NCI-H2171 (cell line): Measurements from ENCODE around the gene SEMA5A.

Experiments
- DNase-seq: peaks from one replicate; lab custom pipeline; 2025; lab: John Stamatoyannopoulos, UW

Gene SEMA5A

DNA sequence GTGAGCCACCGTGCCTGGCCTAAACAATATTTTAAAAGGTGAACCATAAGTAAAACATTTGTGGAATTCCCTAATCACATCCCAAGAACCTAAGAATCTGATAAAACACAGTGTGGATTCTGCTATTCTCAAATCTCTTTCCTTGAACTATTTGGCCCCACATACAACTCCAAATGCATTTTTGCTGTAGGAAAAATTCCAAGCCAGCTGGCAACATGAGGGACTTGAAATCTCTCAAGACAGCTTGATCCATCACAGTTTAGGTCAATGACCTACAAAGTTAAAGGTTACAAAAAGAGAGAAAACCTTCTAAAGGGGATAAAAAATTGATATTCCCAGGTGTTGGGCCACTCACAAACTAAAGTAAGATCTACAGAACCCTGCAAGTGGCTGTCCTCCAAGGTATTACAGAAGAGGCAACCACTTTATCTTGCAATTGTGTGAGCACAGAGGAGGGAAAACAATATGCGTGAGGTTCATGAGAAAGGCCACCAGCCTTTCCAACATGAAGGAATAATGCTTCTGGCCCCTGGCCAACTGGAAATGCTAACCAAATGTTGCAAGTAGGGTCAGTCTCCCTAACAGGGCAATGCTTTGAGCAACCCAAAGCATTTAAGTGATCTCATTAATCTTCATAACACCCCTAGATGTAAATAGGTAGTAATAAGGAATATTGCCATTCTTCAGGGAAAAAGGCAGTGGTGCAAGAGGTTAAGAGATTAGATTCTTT lies 221.4 kb downstream of the SEMA5A start:
- no peak for DNase-seq

DNA sequence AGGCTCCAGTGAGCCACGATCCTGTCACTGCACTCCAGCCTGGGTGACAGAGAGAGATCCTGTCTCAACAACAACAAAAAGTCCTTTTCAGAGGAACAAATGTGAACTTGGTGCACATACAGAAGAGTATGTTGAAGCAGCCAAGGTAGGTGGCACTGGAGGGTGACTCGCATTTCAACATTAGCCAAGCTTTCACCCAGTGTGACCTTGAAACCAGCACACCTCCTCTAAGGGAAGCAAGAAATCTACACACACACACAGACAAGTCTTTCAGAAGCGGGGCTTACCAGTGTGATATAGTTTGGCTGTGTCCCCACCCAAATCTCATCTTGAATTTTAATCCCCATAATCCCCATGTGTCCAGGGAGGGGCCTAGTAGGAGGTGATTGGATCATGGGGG lies 225.2 kb downstream of the SEMA5A start:
- no peak for DNase-seq

DNA sequence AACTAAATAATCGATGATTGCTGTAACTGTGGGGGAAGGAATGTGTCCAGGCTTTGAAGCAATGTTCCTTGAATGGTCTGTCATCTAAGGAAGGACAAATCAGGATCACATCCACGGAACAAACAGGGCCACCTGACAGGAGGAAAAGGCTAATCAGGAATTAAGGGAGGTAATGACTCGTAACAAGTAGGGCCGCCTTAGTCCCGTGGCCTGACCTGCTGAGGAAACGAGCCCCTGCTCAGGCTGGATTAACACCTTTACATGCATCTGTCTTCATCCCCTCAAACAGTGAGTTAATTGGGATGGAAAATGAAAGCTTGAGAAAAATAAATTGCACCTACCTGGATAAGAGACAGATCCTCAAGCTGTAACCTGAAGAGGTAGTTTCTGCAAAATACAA lies 227.8 kb downstream of the SEMA5A start:
- DNase-seq, result no peak

DNA sequence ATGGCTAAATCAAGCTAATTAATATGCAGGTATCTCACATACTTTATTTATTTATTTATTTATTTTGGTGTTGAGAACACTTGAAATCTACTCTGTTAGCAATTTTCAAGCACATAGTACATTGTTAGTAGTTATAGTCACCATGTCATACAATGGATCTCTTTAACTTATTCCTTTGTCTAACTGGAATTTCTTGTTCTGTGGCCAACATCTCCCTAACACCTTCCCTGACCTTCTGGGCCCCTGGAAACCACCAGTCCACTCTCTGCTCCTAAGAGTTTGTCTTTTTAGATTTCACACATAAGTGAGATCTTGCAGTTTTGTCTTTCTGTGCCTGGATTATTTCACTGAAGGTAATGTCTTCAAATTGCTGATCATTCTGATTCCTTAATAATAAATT lies 229.1 kb downstream of the SEMA5A start:
- DNase-seq, result no peak

DNA sequence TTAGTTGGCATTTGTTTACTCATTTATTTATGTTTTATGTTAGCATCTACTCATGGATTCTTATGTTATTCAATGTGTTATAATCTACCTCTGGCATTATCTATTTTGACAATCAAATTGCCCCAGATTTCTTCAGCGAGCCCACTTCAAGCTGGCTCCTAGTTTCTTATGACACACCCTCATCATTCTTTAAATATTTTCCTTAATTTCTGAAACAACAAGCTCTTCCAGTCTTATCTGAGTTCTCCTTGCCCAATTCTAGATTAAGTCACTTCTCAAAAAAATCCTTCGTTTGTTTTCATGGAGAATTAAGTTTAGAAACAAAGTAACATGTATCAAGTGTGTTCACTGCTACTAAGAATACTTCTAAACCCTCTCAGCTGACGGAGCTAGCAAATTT lies 229.8 kb downstream of the SEMA5A start:
- DNase-seq, result no peak

DNA sequence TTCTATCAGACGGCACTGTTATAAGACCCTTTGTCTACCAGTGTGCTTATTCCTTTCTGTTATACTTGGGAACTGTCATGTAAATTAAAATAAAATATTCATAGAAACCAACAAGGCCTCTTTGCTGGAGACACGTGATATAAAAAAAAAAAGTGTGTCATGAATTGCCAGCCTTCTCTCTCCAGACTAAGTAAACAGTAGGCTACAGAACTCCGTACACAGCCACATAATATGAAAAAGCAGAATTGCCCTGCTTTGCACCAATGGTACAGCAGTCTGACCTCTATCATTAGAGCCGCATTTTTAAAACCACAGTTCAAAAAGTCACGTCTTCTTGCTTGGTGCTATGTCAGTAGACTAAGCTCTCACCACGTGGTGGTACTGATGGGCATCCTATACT lies 231.3 kb downstream of the SEMA5A start:
- no peak for DNase-seq

DNA sequence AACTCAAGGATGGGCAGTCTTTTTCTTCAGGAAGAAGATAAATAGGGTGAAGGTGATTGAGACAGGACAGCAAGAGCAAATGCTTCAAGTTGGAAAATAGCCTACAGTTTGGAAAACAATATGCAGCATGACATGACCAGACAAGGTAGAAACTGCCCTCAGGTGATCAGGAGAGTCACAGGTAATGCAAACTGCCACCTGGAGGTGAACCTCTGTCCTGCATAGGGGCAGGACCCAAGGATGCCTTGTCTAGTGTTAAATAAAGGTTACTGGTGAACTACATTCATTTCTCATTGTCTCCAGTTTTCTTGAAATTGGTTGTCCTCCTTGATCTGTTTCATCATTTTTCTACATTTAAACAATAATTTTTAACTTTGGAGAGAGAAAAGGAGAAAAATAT lies 232.1 kb downstream of the SEMA5A start:
- DNase-seq, result no peak

DNA sequence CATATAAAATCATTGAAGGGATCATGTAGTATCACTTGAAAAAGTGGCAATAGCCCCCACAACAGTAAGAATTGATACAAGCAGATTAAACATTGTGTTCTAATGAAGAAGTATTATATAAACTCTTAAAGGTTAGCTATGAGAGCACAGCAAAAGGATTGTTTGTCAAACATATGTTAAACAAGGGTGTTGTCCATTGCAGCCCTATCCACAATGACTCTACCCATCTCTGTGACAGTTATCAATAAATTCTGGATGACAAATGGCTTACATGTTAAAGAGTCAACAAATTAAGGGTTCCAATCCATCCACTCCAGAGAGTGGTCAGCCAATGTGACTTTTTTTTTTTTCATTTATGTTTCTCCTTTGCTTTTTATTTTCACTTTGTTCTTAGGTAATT lies 238.7 kb downstream of the SEMA5A start:
- no peak for DNase-seq

DNA sequence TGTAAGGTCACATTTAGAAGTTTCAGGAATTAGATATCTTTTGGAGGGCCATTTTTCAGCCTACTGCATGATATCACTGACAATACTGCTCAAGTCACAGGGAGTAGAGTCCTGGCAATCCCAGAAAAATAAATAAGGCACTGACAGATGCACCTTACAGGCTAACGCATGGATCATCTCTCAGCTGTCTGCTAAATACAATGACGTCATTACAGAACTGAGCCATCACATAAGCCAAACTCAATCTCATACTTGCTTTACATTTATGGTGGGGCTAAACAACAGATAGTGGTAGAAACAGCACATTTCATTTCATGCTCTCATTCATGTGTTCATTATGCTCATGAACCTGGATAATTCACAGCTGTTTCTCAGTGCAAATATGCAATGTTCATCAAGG lies 243.7 kb downstream of the SEMA5A start:
- DNase-seq, result no peak

DNA sequence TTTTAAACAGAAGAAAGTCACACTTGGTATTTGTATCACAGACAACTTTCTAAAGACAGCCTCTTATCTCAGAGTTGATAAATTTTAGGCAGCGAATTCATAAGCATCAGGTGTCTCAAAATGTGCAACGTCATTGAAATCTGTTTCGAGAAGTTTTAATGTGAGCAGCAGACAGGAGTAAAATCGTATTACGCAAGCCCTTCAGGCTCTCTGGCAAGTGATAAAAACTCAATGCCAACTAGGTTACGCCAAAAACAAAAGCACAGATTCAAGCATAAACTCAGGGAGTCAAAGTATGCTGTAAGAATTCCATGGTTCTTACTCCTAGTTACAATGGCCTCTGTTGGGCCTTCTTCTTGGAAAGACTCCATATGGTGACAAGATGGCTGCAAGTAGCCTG lies 244.7 kb downstream of the SEMA5A start:
- no peak for DNase-seq

DNA sequence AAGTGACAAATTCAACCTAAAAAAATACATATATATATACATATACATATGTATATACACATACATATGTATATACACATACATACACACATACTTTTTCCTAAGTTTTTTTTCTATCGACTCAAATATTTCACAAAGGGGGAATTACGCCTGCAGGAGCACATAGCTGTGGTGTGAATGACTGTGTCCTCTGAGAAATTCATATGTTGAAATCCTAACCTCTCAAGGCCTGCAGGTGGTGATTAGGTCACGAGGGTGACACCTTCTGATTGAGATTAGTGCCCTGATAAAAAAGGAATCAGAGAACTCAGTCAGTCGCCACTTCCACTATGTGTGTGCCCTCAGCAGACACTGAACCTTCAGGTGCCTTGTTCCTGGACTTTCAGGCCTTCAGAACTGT lies 248.7 kb downstream of the SEMA5A start:
- no peak for DNase-seq

DNA sequence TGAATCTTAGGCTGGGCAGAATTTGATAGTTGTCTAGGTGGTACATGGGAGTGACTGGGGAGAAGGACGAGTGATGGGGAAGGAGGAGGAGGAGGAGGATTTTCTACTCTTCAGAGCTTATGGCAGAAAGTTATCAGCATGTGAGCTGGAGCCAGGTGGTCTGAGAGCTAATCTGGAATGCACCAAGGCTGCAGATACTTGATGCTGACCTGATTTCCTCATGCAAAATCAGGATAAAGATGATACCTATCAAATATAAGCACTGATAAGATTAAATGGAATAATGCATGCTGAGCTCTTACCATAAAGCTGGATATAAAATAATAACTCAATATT lies 250.4 kb downstream of the SEMA5A start:
- DNase-seq, result no peak

DNA sequence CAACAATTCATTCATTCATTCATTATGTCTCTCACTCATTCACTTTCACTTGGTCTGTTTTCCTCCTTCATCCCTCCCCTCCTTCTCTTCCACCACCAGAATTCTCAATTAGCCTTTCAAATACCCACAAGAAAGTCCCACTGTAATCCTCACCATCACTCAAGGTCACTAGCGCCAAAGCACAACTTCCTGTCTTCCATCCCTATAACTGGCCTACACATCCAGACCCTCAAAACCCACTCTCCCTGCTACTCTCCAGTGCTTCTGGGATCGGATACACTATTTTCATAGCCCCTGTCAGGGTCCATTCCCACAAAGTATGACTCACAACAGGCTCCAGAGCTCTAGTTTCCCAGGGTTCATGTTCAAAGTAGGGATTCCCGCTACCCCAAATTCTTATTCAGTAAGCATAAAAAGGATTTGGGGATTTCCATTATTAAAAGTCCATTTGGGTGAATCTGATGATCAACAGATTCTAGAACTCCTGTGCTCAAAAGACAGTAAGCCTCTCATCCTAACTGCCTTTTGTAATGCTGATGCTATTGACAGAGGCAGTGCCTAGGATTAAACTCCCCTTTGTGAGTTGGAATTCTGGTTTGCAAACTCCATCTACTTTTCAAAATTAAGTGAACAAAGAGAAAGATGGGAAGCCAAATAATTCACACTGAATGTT lies 250.9 kb downstream of the SEMA5A start:
- no peak for DNase-seq

DNA sequence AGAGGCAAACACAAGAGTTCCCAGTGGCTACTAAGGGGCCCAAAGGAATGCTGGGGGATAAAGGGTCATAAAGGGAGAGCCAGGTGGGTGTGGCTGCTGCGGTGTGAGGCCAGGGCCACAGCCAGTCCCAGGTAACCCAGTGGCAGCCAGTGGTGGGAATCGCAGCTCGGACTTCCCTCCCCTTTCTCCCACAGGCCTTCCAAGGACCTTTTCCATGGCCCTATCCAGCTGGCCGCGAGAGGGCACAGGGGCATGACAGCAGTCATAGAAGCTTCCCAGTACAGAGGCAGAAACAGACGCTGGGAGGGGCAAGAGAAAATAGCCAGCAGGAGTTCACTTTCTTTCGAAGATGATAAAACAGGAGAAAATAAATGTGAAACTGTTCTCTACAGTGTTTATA lies 257.6 kb downstream of the SEMA5A start:
- DNase-seq, result no peak

DNA sequence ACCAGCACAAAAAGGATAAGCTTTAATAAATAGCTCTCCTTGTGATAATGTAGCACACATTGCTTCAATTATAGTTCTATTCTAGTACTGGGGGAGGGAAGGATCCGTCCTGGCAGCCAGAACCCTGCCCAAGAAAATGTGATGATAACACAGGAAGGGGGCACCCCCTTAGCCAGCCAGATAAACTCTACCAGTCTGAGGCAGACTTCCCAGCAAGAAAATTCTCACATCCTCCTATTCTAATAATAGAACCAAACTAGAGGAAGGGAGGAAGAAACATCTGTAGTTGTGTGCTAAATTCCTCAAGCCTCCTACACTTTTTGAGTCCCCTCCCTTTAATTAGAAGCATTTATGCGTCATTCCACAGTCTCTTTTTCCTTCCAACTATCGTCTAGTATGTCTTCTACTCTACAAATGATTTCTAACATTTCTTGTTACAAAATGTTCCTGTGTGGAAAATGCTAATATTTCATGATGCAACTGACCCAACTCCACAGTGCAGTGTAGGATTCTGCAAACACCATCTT lies 261.0 kb downstream of the SEMA5A start:
- no peak for DNase-seq

DNA sequence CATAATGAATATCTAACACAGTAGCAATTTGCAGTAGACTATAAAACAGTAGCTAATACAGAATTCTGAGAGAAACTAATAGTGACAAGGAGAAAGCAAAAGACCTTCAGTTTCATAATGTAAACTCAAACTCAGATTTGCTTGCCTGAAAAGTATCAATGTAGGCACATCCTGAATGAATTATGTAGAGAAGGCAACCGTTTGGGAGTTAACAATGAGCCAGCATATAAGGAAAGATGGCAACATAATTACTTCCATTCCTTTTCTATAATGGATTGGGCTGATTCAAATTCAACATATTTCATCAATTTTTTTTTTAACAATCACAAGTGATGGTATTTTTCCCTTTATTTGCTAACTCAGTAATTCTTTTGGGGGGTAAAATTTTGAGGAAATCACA lies 261.6 kb downstream of the SEMA5A start:
- no peak for DNase-seq

DNA sequence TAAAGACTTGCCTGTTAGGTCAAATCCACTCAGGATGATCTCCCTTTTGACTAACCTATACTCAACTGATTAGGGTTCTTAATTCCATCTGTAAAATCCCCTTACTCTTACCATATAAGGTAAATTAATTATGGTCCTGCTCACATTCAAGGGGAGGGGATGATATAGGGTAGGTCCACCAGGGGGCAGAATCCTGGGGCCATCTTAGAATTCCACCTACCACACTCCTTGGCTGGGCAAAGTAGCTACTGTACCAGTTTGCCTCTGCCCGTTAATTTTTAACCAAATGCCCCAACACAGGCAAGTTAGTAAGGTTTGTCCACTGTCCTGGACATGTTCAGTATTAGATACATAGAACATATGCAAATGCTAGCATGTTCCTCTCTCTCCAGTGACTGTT lies 262.4 kb downstream of the SEMA5A start:
- DNase-seq, result no peak

DNA sequence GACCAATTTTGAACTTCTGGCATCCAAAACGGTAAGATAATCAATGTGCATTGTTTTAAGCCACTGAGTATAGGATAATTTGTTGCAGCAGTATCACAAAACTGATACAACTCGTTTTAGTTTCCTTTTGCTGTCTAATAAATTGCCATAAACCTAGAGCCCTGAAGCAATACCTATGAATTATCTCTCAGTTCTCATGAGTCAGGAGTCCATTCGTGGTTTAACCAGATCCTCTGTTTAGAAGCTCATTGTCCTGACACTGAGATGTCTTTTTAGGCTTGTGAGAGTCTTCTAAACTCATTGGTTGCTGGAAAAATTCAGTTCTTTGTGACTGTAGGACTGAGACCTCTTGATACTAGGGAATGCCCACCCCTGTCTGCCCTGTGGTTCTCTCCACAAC lies 262.9 kb downstream of the SEMA5A start:
- no peak for DNase-seq

DNA sequence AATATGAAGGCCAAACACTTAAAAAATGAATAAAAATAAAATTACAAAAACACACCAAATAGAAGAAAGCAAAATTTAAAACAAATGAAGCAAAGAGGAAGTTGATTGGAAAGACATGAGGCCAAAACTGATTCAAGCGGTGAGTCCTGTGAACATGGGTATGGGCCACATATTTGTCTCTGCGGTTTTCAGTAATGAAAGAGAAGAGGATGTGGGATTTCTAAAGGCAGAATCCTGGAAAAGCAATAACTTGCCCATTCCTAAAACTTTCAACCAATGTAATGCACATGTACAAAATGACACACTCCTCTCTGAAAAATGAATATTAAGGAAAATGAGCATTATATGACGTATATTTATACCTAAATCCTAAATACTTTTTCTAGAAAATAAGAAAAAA lies 263.7 kb downstream of the SEMA5A start:
- no peak for DNase-seq

DNA sequence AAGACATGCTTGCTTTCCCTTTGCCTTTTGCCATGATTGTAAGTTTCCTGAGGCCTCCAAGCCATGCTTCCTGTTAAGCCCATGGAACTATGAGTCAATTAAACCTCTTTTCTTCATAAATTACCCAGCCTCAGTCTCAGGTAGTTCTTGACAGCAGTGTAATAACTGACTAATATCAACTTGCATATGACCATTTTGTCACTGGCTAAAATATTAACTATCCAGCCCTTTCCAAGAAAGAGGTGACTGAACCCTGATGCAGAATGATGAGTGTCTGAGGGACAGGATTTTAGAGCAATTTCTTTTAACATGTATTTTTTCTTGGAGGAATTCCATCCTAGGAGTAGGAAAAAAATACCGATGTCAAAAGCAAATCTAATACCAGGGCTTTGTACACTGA lies 266.1 kb downstream of the SEMA5A start:
- no peak for DNase-seq

DNA sequence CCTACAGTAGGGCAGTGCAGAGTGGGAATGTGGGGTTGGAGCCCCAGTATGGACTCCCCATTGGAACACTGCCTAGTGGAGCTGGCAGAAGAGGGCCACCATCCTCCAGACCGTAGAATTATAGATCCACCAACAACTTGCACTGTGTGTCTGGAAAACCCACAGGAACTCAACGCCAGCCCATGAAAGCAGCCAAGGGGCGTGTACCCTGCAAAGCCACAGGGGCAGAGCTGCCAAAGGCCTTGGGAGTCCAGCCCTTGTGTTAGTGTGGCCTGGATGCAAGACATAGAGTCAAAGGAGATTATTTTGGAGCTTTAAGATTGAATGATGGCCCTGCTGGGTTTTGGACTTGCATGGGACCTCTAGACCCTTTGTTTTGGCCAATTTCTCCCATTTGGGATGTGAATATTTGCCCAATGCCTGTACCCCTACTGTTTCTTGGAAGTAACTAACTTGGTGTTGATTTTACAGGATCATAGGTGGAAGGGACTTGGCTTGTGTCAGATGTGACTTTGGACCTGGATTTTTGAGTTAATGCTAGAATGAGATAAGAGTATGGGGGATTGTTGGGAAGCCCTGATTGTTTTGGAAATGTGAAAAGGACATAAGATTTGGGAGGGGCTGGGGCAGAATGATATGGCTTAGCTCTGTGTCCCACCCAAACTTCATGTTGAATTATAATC lies 266.8 kb downstream of the SEMA5A start:
- no peak for DNase-seq

DNA sequence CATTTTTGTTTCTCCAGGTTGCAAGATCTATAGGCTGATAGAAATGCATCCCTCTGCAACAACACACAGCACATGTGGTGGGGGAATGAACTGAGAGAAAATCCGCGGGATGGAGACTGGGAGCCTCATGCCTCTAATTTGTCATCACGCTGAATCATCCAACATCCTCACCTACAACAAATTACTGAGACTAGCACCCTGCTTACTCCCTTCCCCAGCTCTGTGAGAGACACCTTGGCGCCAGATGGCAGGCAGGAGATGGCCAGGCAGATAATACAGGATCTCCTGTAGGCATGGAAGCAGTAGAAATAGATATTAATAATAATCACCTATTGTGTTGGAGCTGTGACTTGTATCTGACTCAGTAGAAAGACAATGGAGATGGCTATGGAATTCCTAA lies 276.9 kb downstream of the SEMA5A start:
- DNase-seq, result no peak

DNA sequence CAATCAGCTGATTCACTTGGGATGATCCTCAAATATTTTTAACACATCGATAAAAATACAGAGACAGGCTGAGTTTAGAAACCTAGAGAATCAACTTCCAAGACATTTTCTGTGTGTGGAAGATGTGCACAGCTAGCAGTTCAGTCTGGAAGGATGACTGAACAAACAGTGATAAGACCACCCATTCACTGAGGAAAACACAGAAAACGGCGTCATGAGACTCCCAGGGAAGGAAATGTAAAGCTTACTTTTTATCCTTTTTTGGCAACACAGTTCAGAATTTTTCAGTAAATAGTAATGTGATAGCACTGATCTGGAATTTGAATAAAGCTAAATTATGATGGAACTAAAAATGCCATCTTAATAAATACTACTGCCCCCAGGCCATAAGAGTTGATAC lies 277.6 kb downstream of the SEMA5A start:
- no peak for DNase-seq
